GM21786 (cell line): ENCODE measurements around the gene FAM90A26.
"Not testable (repeated sequence)": the region's sequence is repeated elsewhere in the genome, so short reads cannot be mapped to it uniquely, and the experiment has no call there.

ENCODE experiments used
- ATAC-seq: cut with Tn5 transposase; IDR thresholded peaks from one replicate; pipeline ENCODE4 v1.9.1; 2021; ENCODE audit not compliant: unreplicated experiment

FAM90A26 gene, protein sequence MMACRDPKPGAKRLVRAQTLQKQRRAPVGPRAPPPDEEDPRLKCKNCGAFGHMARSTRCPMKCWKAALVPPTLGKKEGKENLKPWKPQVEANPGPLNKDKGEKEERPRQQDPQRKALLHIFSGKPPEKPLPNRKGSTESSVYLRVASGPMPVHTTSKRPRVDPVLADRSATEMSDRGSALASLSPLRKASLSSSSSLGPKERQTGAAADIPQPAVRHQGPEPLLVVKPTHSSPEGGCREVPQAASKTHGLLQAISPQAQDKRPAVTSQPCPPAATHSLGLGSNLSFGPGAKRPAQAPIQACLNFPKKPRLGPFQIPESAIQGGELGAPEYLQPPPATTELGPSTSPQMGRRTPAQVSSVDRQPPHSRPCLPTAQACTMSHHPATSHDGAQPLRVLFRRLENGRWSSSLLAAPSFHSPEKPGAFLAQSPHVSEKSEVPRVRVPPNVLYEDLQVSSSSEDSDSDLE

DNA sequence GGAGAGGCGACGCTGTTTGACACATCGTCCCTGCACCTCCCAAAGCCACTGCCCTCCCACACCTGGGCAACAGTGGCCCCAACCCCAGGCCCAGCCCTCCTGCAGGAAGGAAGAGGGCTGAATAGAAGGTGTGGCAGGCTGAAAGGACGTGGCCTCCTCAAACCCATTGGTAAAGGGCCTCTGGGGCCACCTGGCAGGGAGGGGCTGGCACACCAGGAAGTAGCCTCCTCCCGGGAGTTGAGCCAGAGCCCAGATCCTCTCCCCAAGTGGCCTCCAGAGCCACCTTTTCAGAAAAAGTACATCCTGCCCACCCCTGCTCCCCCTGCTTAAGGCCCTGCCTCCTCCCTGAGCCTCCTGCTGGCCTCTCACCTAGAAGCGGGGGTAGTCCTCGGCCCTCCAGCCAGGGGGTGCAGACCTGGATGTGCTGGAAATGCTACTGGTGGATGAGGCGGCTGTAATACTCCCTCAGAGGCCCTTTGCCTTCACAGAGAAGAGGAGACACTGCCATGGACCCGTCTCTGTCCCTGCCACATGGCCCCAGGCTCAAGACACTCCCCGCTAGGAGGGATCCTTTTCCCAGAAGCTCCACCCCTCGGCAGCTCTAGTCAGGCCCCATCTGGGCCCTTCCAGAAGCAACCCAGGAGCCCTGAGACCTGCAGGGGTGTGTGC is at the start of gene FAM90A26:
Gene FAM90A26 (plus strand): TSS at position 619 of the 669 bp plus-strand sequence. CDS start 2,764 bp downstream, outside the sequence.
- not testable (repeated sequence) for ATAC-seq

DNA sequence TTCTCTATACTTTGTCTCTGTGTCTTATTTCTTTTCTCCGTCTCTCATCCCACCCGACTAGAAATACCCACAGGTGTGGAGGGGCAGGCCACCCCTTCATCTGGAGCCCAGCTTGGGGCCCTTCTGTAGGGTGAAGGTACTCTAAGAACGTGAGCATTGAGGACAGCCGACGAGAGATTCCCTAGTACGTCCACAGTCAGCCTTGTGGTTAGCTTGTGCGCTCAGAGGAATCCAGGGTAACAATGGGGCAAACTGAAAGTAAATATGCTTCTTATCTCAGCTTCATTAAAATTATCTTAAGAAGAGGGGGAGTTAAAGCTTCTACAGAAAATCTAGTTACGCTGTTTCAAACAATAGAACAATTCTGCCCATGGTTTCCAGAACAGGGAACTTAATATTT is 47.5 kb upstream of the FAM90A26 start:
- ATAC-seq = not testable (repeated sequence)

DNA sequence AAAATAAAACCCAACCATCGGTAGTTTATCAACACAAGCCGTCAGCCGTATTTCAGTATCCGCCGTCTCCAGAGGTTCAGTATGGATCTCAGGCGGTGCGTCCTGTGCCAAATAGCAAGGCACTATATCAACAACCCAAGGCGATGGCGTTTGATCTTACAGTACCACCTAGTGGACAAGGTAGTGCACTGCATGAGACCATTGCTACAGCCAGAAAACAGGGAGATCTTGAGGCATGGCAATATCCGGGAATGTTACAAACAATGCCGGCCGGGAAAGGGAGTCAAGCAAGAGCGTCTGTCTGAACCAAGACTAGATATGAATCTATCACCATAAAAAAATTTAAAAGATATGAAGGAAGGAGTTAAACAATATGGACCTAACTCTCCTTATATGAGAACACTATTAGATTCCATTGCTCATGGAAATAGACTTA is 46.6 kb upstream of the FAM90A26 start:
- ATAC-seq = not testable (repeated sequence)

DNA sequence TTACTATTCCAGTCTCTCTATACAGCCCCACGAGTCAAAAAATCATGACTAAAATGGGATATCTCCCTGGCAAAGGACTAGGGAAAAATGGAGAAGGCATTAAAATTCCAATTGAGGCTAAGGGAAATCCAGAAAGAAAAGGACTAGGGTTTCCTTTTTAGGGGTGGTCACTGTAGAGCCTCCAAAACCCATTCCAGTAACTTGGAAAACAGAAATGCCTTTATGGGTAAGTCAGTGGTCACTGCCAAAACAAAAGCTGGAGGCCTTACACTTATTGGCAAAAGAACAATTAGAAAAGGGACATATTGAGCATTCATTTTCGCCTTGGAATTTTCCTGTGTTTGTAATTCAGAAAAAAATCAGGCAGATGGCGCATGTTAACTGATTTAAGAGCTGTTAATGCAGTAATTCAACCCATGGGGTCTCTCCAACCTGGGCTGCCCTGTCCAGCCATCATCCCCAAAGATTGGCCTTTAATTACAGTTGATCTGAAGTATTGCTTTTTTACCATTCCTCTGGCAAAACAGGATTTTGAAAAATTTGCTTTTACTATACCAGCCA is 44.5 kb upstream of the FAM90A26 start:
- ATAC-seq = not testable (repeated sequence)

DNA sequence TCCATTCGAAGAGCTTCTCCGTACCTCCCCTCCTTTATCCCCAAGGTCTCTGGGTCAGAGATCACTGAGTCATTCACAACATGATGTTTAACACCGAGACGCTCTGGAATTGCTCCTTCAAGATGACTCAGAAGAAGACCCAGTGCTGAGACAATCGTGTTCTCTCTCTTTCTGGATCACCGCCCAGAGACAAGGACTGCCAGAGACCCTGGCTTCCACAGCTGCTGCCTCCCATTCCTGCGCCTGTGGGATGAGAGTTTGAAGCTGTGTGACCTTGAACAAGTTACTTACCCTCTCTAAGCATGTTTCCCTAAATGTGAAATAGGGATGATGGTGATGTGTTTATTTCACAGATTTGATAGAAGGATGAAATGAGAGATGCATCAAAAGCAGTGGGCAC is 38.8 kb upstream of the FAM90A26 start:
- not testable (repeated sequence) for ATAC-seq

DNA sequence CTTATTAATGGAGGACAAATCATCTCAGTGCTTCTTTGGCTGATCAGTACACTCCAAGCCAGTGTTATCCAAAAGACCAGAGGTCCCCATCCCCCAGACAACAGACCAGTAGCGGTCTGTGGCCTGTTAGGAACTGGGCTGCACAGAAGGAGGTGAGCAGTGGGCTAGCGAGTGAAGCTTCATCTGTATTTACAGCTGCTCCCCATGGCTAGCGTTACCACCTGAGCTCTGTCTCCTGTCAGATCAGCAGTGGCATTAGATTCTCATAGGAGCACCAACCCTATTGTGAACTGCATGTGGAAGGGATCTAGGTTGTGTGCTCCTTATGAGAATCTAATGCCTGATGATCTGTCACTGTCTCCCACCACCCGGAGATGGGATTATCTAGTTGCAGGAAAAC is 37.4 kb upstream of the FAM90A26 start:
- not testable (repeated sequence) for ATAC-seq

DNA sequence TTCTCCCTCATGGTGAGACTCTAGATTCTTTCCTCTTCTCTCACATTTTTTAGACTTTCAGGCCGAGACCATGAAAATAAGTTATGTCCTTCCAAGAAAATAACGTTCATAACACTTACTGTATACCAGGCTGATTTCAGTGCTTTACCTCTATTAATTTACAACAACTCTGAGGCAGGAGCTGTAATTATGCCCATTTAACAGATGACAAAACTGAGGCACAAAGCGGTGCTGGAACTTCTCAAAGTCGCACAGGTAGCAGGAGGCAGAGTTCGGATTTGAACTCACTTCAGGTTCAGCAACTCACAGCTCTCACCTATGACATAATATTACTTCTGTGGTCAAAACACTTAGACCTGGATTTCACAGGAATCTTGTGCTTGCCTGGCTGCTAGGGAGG is 36.2 kb upstream of the FAM90A26 start:
- ATAC-seq = not testable (repeated sequence)

DNA sequence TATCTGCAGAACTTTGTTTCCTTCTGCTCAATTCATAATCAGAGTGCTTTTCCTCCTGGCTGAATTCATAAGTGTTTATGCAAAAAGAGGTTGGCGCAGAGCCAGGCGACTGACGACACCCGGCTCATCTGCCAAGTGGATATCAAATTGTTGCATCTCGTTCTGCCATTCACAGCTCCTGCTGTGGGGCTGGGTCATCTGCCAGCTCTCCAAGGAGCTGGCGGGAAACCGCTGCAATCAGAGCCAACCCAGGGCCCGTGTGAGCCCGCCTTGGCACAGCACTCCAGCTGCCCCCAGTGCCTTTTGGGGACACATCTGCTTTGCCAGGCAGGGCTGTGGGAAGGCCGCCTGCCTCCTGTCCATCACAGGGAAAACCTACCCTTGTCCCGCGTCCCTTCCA is 35.7 kb upstream of the FAM90A26 start:
- ATAC-seq = not testable (repeated sequence)

DNA sequence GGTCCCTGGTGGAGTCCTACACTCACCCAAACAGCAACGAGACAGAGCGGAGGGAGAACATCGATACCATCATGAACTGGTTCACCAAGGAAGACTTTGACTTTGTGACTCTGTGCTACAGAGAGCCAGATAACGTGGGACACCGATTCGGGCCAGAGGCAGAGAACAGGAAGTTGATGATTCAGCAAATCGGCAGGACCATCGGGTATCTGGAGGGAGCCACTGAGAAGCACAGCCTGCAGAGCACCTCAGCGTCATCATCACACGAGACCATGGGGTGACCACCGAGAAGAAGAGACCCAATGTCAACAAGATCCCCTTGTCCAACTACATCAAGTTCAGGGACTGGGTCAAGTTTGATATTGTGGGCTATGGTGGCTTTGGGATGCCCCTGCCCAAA is 29.2 kb upstream of the FAM90A26 start:
- not testable (repeated sequence) for ATAC-seq

DNA sequence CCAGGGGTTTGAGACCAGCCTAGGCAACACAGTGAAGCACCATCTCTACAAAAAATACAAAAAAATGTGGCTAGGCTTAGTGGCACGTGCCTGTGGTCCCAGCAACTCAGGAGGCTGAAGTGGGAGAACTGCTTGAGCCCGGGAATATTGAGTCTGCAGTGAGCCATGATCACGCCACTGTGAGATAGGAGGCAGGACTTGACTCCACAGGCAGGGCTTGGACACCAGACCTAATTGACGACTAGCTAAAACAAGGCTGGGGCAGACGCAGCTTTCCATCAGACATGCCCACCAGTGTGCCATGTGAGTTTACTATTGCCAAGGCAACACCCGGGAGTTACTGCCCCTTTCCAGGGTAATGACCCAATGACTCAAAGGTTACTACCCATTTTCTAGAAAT is 27.4 kb upstream of the FAM90A26 start:
- not testable (repeated sequence) for ATAC-seq

DNA sequence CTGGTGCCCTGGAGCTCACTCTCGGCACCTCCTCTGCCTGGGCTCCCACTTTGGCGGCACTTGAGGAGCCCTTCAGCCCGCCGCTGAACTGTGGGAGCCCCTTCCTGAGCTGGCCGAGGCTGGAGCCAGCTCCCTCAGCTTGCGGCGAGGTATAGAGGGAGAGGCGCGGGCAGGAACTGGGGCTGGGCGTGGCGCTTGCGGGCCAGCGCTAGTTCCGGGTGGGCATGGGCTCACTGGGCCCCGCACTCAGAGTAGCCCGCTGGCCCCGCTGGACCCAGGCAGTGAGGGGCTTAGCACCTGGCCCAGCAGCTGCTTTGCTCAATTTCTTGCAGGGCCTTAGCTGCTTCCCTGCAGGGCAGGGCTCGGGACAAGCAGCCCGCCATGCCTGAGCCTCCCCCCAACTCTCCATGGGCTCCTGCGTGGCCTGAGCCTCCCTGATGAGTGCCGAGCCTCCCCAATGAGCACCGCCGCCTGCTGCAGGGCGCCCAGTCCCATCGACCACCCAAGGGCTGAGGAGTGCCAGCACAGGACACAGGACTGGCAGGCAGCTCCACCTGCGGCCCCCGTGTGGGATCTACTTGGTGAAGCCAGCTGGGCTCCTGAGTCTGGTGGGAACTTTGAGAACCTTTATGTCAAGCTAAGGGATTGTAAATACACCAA is 26.7 kb upstream of the FAM90A26 start:
- ATAC-seq = no peak

DNA sequence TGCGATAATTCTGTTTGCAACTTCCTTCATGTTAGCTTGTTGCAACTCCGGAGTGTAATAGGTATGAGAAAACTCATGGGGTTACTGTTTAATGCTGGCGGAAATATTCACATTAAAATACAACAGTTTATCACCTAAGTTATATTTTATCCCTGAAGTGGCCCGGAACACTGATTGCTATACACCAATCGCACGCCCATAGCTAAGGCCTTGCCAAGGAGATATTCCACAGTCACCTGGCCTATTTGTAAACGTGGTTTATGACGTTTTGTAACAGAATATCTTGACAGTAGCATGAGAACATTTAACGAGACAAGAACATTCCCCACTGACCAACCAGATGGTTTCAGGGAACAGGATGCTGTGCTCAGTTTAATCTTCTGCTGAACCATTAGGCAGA is 23.2 kb upstream of the FAM90A26 start:
- ATAC-seq = no peak

DNA sequence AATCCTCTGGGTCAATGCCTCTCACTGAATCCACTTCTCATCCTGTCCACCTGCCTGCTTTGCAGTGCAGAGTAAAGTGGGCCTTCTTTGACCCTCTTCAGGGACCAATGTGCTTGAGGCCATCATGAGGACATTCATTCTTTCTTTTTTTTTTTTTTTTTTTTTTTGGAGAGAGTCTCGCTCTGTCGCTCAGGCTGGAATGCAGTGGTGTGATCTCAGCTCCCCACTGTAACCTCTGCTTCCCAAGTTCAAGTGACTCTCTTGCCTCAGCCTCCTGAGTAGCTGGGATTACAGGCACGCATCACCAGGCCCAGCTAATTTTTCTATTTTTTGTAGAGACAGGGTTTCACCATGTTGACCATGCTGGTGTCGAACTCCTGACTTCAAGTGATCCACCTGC is 22.8 kb upstream of the FAM90A26 start:
- not testable (repeated sequence) for ATAC-seq

DNA sequence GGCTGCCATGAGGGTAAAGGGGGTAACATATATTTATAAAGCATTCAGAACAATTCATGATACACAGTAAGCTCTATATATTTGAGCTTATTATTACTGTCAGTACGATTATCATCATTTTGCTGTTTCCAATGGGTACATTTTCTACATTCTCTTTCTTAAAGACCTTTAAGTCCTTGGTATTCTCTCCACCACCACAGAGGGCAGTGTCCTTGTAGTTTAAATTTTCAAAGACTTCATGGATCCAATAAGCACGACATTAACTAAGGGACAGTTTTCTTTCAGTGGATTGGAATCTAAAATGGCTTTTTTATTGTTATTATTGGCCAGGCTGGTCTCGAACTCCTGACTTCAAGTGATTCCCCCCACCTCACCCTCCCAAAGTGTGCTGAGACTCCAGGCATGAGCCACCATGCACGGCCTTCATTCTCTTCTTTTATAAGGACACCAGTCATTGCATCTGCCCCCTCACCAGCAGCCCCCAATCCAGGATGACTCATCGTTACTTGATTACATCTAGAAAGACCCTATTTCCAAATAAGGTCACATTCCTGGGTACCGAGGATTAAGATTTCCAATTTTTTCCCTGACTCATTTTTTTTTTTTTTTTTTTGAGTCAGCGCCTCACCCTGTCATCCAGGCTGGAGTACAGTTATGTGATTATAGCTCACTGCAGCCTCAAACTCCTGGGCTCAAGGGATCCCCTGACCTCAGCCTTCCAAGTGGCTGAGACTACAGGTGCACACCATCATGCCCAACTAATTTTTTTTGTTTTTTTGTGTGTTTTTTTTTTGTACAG is 21.4 kb upstream of the FAM90A26 start:
- not testable (repeated sequence) for ATAC-seq

DNA sequence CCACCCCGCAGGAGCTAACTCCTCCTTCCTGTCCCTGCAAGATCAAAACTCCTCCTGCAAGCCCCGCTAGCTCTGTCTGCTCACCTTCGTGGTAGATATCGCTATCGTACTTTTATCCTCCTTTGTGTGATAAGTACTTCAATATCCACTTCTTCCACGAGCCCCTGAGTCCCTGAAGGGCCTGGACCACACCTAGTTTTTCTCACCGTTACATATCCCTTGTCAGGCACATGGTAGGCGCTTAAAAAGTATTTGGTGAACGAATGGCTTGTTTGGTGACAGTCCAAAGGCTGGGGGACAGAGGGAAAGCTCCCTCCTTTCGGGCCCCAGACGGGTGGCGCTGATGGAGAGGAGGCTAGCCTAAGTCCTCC is 18.4 kb upstream of the FAM90A26 start:
- not testable (repeated sequence) for ATAC-seq

DNA sequence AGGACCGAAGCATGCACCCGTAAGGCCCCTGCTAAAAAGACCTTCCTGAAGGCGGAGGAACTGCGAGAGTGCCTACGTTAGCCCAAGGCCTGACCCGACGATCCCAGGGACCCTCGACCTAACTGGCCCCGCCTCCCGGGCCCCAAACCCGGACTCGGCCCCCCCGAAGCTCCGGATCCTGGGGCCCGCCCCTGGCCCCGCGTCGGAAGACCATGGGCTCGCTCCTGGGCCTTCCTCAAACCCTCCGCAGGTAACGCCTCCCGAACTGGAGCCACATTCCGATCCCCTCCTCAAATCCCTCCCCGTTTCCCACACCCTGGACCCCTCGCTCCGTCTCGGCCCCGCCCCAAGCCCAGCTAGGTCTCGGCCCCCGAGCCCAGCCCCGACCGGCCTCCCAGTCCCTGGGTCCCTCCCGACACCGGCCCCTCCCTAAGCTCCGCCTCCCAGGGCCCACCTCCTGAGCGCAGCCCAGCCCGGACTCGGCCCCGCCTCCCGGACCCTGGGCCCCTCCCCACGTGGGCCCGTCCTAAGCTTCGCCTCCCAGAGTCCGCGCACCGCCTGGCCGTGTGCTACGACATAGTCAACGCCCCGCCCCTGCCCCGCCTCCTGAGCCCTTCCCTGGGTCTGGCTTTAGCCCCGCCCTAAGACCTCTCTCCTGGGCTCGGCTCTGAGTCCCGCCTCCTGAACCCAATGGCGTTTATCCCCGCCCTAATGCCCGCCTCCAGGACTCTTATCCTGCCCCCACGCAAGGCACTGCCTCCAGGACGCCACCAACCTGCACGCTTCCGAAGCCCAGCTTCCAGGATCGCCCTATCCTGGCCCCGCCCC is 17.8 kb upstream of the FAM90A26 start:
- peak; percentile 28 for ATAC-seq

DNA sequence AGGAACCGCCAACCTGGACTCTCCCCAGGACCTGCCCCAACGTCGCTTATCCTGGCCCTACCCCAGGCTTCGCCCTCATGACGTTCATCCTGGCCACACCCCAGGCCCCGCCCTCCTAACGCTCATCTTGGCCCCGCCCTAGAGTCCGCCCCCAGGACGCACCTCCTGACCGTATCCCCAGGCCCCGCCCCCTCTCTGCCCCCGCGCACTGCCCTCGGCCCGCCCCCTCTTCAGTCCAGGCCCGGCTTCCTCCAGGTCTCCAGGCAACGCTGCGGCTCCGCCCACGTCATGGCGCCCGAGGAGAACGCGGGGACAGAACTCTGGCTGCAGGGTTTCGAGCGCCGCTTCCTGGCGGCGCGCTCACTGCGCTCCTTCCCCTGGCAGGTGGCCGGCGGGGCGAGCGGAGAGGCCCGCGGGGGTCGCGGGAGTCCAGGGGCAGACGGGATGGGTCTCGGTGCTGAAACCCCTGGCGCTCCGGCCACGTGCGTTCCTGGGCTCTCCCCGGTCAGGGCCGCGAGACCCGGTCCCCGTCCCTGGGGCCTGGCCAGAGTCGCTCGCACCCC is 17.1 kb upstream of the FAM90A26 start:
- ATAC-seq = peak; percentile 52

DNA sequence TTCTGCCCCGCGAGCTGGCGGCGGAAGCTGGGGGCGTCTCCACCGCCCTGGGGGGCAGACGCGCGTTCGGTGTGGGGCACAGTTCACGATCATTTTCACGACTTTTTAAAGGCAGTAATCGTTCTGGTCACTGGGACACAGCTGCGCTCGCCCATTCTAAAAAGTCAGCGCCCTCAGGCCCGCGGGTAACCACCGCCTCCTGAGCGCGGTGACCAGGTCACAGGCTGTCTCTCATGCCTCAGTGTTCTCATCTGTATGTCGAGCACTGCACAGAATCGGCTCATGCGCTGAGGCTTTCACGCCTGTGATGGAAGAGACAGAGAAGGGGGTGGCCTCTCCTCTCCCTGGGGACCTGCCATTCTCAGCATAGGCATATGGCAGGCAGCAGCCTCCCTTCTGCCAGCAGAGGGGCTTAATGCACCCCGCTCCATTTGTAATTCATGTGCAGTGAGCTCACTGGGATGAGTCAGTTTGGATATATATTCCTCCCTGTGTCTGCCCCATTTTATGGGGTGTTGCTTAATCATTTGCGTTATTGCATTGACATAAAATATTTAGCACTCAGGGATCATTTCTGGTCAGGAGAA is 16.5 kb upstream of the FAM90A26 start:
- ATAC-seq = not testable (repeated sequence)
